H9 (cell line): Measurements from ENCODE around the gene KLF16. TPM values are rescaled to one million over a fixed set of nuclear protein-coding genes. Genes with fewer than 3 reads are reported as not detected.

Source experiments
- DNase-seq: peaks from one replicate; pipeline ENCODE4 v3.0.0-alpha.2; 2017
- H2AFZ ChIP-seq: one replicate; pipeline ENCODE4 v1.6.1; 2013; ENCODE audit warnings: mild to moderate bottlenecking, low read length, control low read depth, moderate library complexity
- H2AK5ac ChIP-seq: 2 replicates; pipeline ENCODE4 v1.6.1; 2013; ENCODE audit warnings: low read length, control low read depth, mixed read lengths; ENCODE audit not compliant: insufficient read length
- H2BK120ac ChIP-seq: one replicate; pipeline ENCODE4 v1.6.1; 2013; ENCODE audit warnings: low read depth, mild to moderate bottlenecking, low read length, control low read depth, inconsistent platforms; ENCODE audit not compliant: poor library complexity, severe bottlenecking
- H2BK12ac ChIP-seq: 2 replicates; pipeline ENCODE4 v1.6.1; 2013; ENCODE audit warnings: low read length, control low read depth, mixed read lengths, low read depth; ENCODE audit not compliant: insufficient read length
- H2BK15ac ChIP-seq: 2 replicates; pipeline ENCODE4 v1.6.1; 2013; ENCODE audit warnings: low read depth, low read length, control low read depth
- H2BK20ac ChIP-seq: one replicate; pipeline ENCODE4 v1.6.1; 2013; ENCODE audit warnings: low read depth, mild to moderate bottlenecking, low read length, control low read depth, inconsistent platforms; ENCODE audit not compliant: poor library complexity, severe bottlenecking
- H2BK5ac ChIP-seq: 2 replicates; pipeline ENCODE4 v1.6.1; 2013; ENCODE audit warnings: low read length, control low read depth, mixed read lengths; ENCODE audit not compliant: insufficient read length
- H3K14ac ChIP-seq: 2 replicates; pipeline ENCODE4 v1.6.1; 2013; ENCODE audit warnings: low read length, control low read depth; ENCODE audit not compliant: insufficient read depth
- H3K18ac ChIP-seq: 2 replicates; pipeline ENCODE4 v1.6.1; 2013; ENCODE audit warnings: low read depth, mild to moderate bottlenecking, mixed read lengths, low read length, control low read depth; ENCODE audit not compliant: insufficient read length
- H3K23ac ChIP-seq: 2 replicates; pipeline ENCODE4 v1.6.1; 2013; ENCODE audit warnings: low read length, control low read depth, mixed read lengths, low read depth; ENCODE audit not compliant: insufficient read length
- H3K23me2 ChIP-seq: 2 replicates; pipeline ENCODE4 v1.6.1; 2013; ENCODE audit warnings: low read depth, mild to moderate bottlenecking, mixed read lengths, low read length, control low read depth; ENCODE audit not compliant: insufficient read length, poor library complexity, severe bottlenecking
- H3K27ac ChIP-seq: 2 replicates; pipeline ENCODE4 v1.5.1; 2013; ENCODE audit warnings: low read length, control low read depth, mixed read lengths, low read depth; ENCODE audit not compliant: insufficient read length
- H3K27me3 ChIP-seq: 2 replicates; pipeline ENCODE4 v1.6.1; 2013; ENCODE audit warnings: low read length, control low read depth, inconsistent platforms; ENCODE audit not compliant: insufficient read depth
- H3K4ac ChIP-seq: 2 replicates; pipeline ENCODE4 v1.6.1; 2013; ENCODE audit warnings: low read depth, mild to moderate bottlenecking, control low read depth, inconsistent platforms, low read length, moderate library complexity
- H3K4me1 ChIP-seq: 2 replicates; pipeline ENCODE4 v1.6.1; 2013; ENCODE audit warnings: low read length, control low read depth, inconsistent platforms; ENCODE audit not compliant: insufficient read depth
- H3K4me2 ChIP-seq: 2 replicates; pipeline ENCODE4 v1.6.1; 2013; ENCODE audit warnings: low read length, control low read depth, mixed read lengths; ENCODE audit not compliant: insufficient read length, insufficient read depth
- H3K56ac ChIP-seq: 2 replicates; pipeline ENCODE4 v1.6.1; 2013; ENCODE audit warnings: low read depth, mild to moderate bottlenecking, mixed read lengths, low read length, control low read depth; ENCODE audit not compliant: insufficient read length
- H3K79me1 ChIP-seq: 2 replicates; pipeline ENCODE4 v1.6.1; 2013; ENCODE audit warnings: low read depth, mild to moderate bottlenecking, moderate library complexity, low read length, control low read depth, inconsistent platforms; ENCODE audit not compliant: insufficient read depth, poor library complexity, severe bottlenecking
- H3K79me2 ChIP-seq: 2 replicates; pipeline ENCODE4 v1.6.1; 2013; ENCODE audit warnings: low read length, control low read depth, inconsistent platforms; ENCODE audit not compliant: insufficient read depth
- H3K9ac ChIP-seq: 2 replicates; pipeline ENCODE4 v1.6.1; 2013; ENCODE audit warnings: low read length, control low read depth, mixed read lengths; ENCODE audit not compliant: insufficient read length; ENCODE audit errors: extremely low read depth
- H3K9me3 ChIP-seq: one replicate; pipeline ENCODE4 v1.6.1; 2013; ENCODE audit warnings: low read depth, low read length, inconsistent platforms; ENCODE audit not compliant: control insufficient read depth
- H3T11ph ChIP-seq: one replicate; pipeline ENCODE4 v1.6.1; 2013; ENCODE audit warnings: mild to moderate bottlenecking, low read length, control low read depth, inconsistent platforms
- H4K20me1 ChIP-seq: one replicate; pipeline ENCODE4 v1.6.1; 2013; ENCODE audit not compliant: control insufficient read depth, insufficient read length, insufficient read depth
- H4K5ac ChIP-seq: 2 replicates; pipeline ENCODE4 v1.6.1; 2013; ENCODE audit warnings: low read depth, mild to moderate bottlenecking, mixed read lengths, low read length, control low read depth; ENCODE audit not compliant: insufficient read length
- H4K8ac ChIP-seq: replicated peaks from 2 replicates; pipeline ENCODE4 v1.6.1; 2013; ENCODE audit warnings: low read length, control low read depth, mixed read lengths, low read depth; ENCODE audit not compliant: insufficient read length
- H4K91ac ChIP-seq: 2 replicates; pipeline ENCODE4 v1.6.1; 2013; ENCODE audit warnings: low read depth, mild to moderate bottlenecking, moderate library complexity, mixed read lengths, low read length, control low read depth; ENCODE audit not compliant: insufficient read length
- H3K27ac Mint-ChIP-seq, 3 experiments: 2 replicates in 2 of 3; 3 replicates in 1 of 3; pipeline ENCODE4 v1.8.0; 2020 to 2021; ENCODE audit warnings: mixed read lengths in 3 of 3, mild to moderate bottlenecking in 1 of 3, moderate library complexity in 1 of 3
- H3K27me3 Mint-ChIP-seq: 2 replicates; pipeline ENCODE4 v1.8.0; 2021; ENCODE audit warnings: low read depth, mild to moderate bottlenecking, moderate library complexity, mixed read lengths
- H3K36me3 Mint-ChIP-seq, 3 experiments: 2 replicates in 2 of 3; 3 replicates in 1 of 3; pipeline ENCODE4 v1.8.0; 2020 to 2021; ENCODE audit warnings: low read depth in 3 of 3, mixed read lengths in 3 of 3; ENCODE audit not compliant: insufficient read depth in 1 of 3
- H3K4me1 Mint-ChIP-seq, 2 experiments: 2 replicates each; pipeline ENCODE4 v1.8.0; 2020; ENCODE audit warnings: mixed read lengths in 2 of 2
- H3K4me3 Mint-ChIP-seq, 2 experiments: 2 replicates in 1 of 2; 3 replicates in 1 of 2; pipeline ENCODE4 v1.8.0; 2020 to 2021; ENCODE audit warnings: mild to moderate bottlenecking in 2 of 2, mixed read lengths in 2 of 2, moderate library complexity in 1 of 2
- H3K9me3 Mint-ChIP-seq, 2 experiments: 2 replicates in 1 of 2; 3 replicates in 1 of 2; pipeline ENCODE4 v1.8.0; 2020; ENCODE audit warnings: mild to moderate bottlenecking in 2 of 2, mixed read lengths in 2 of 2, moderate library complexity in 1 of 2
- WGBS: extraction: QIAGEN DNeasy Blood & Tissue Kit; methylation state at CpG from one replicate; pipeline ENCODE4 v1.1.7; 2013; ENCODE audit warnings: missing lambda C conversion rate, low lambda C conversion rate, mixed read lengths; ENCODE audit not compliant: insufficient read length; ENCODE audit errors: extremely low coverage; 5-methylcytosine and 5-hydroxymethylcytosine counted together
- total RNA-seq: library from RNA; stranded (reverse); gene quantifications from 2 replicates; pipeline ENCODE4 v1.2.1, GENCODE V29; 2021
- TF ChIP-seq, protein P1 (sequence below): fragments of 200-600 bp; sonication (generic); conservative IDR thresholded peaks from 3 replicates; pipeline ENCODE4 v1.8.0; 2021; ENCODE audit warnings: antibody characterized with exemption, mild to moderate bottlenecking

KLF16 gene
- total RNA-seq, 1 experiment from 2014 or later = 66.8 TPM

DNA sequence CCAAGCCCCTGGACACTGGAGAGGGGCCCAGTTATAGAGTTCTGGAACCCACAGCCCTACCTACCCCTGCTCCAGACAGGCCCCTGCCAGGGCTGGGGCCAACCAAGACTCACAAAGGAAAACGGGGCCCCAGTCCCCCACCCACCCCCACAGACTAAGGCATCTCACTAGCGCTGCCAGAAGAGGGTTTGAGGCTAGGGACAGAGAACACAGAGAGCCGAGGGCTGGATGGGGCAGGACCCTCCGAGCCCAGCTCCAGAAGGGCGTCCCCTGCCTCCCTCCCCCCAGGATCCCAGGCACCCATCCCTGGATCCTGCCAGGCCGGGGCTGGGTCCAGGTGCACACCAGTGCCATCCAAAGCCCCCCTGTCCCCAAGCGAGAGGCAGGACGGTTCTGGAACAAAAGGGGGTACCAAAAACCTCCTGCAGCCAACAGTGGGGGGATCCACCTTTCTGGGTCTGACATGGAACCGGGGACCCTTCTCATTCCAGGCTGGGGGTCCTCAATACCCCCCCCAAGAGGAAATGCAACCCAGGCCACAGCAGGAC lies 10.7 kb downstream of the KLF16 start:
- Histone ChIP-seq H4K5ac (no peak overlapping the region), H2BK12ac (no peak overlapping the region), H4K8ac (no peak overlapping the region), H2BK20ac (no peak overlapping the region), H2BK120ac (no peak overlapping the region), H2BK5ac (no peak overlapping the region), H2AK5ac (no peak overlapping the region), H3K4me2 (no peak overlapping the region), H3T11ph (no peak overlapping the region), H3K4me1 (peaks cover 5% of the 10 kb centered on the region; the same call in 1 of the 2 replicates), H3K9me3 (no peaks in the 10 kb centered on the region), H3K79me1 (peaks cover 8% of the 10 kb centered on the region), H3K27me3 (no peaks in the 10 kb centered on the region), H3K9ac (no peak overlapping the region), H3K27ac (no peak overlapping the region), H4K91ac (no peak overlapping the region), H3K4ac (no peak overlapping the region), H4K20me1 (peaks cover 1% of the 10 kb centered on the region), H3K18ac (no peak overlapping the region), H3K79me2 (peaks cover 3% of the 10 kb centered on the region; the same call in 1 of the 2 replicates), H3K56ac (no peak overlapping the region), H3K23ac (no peak overlapping the region), H3K14ac (no peak overlapping the region), H2AFZ (no peak overlapping the region), H3K23me2 (peaks cover 8% of the 10 kb centered on the region), H2BK15ac (no peak overlapping the region)
- no peak for DNase-seq
- Mint-ChIP-seq H3K9me3 (no peaks in the 10 kb centered on the region), H3K4me3 (no peak overlapping the region), H3K4me1 (peaks cover 15 to 41% of the 10 kb centered on the region in 2 experiments), H3K36me3 (peaks cover 0 to 10% (median 0%) of the 10 kb centered on the region in 3 experiments; a peak in 2 of 7 replicates), H3K27ac (no peak overlapping the region), H3K27me3 (no peaks in the 10 kb centered on the region)
- no CpG with 5 or more reads among the region's 9 CpGs for WGBS
- TF ChIP-seq, protein P1, sequence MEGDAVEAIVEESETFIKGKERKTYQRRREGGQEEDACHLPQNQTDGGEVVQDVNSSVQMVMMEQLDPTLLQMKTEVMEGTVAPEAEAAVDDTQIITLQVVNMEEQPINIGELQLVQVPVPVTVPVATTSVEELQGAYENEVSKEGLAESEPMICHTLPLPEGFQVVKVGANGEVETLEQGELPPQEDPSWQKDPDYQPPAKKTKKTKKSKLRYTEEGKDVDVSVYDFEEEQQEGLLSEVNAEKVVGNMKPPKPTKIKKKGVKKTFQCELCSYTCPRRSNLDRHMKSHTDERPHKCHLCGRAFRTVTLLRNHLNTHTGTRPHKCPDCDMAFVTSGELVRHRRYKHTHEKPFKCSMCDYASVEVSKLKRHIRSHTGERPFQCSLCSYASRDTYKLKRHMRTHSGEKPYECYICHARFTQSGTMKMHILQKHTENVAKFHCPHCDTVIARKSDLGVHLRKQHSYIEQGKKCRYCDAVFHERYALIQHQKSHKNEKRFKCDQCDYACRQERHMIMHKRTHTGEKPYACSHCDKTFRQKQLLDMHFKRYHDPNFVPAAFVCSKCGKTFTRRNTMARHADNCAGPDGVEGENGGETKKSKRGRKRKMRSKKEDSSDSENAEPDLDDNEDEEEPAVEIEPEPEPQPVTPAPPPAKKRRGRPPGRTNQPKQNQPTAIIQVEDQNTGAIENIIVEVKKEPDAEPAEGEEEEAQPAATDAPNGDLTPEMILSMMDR = no peak
